Superior temporal gyrus (tissue), 1 donor: ENCODE measurements around the gene ST7.
A peak's percentile ranks its signal among the peaks of the same experiment; 100 is the strongest.
"Not testable (repeated sequence)": the region's sequence is repeated elsewhere in the genome, so short reads cannot be mapped to it uniquely, and the experiment has no call there.

Source experiments
- DNase-seq: peaks from one replicate; pipeline ENCODE4 v3.0.0-alpha.2; 2016; ENCODE audit errors: extremely low spot score

ST7 gene

GRCh38 chr7:117095055-117095454 lies 141.8 kb downstream of the ST7 start:
- no peak for DNase-seq

GRCh38 chr7:117096330-117096729 lies 143.0 kb downstream of the ST7 start:
- no peak for DNase-seq

GRCh38 chr7:117096942-117097341 lies 143.6 kb downstream of the ST7 start:
- DNase-seq = no peak

- no peak for DNase-seq
Measured at GRCh38 chr7:117097860-117098259, 144.6 kb downstream of the ST7 start.

GRCh38 chr7:117098457-117098856 lies 145.2 kb downstream of the ST7 start:
- no peak for DNase-seq

- no peak for DNase-seq
Measured at GRCh38 chr7:117101026-117101425, 147.7 kb downstream of the ST7 start.

- DNase-seq = no peak
Measured at GRCh38 chr7:117110480-117111315, 157.4 kb downstream of the ST7 start.

- no peak for DNase-seq
Measured at GRCh38 chr7:117111535-117111934, 158.2 kb downstream of the ST7 start.

- DNase-seq = no peak
Measured at GRCh38 chr7:117112640-117113039, 159.3 kb downstream of the ST7 start.

- DNase-seq = no peak
Measured at GRCh38 chr7:117113871-117114270, 160.6 kb downstream of the ST7 start.

GRCh38 chr7:117114272-117114671 lies 161.0 kb downstream of the ST7 start:
- DNase-seq = no peak

GRCh38 chr7:117116211-117116610 lies 162.9 kb downstream of the ST7 start:
- DNase-seq = no peak

- no peak for DNase-seq
Measured at GRCh38 chr7:117117172-117117571, 163.9 kb downstream of the ST7 start.

GRCh38 chr7:117118579-117119180 lies 165.4 kb downstream of the ST7 start:
- no peak for DNase-seq

GRCh38 chr7:117119192-117119924 lies 166.1 kb downstream of the ST7 start:
- peak; percentile 94 for DNase-seq

- DNase-seq = not testable (repeated sequence)
Measured at GRCh38 chr7:117120321-117120720, 167.0 kb downstream of the ST7 start.

GRCh38 chr7:117122036-117122435 lies 168.7 kb downstream of the ST7 start:
- not testable (repeated sequence) for DNase-seq

- DNase-seq = no peak
Measured at GRCh38 chr7:117122536-117122935, 169.2 kb downstream of the ST7 start.

GRCh38 chr7:117123311-117123926 lies 170.1 kb downstream of the ST7 start:
- peak; percentile 62 for DNase-seq

- no peak for DNase-seq
Measured at GRCh38 chr7:117124591-117125220, 171.4 kb downstream of the ST7 start.

GRCh38 chr7:117126676-117127075 lies 173.4 kb downstream of the ST7 start:
- DNase-seq = no peak
